ENCODE results near the gene STX18. TPM values are rescaled to one million over a fixed set of nuclear protein-coding genes. Genes with fewer than 3 reads are reported as not detected.
A peak's percentile ranks its signal among the peaks of the same experiment; 100 is the strongest.

Gene STX18
- total and polyA plus RNA-seq, 10 of the 15 experiments (the other 5 are each of a cell fraction or from before 2014, with no cell fraction given): 8.2 to 46.6 (median 31.1) TPM

GRCh38 chr4:4541661-4542570 lies at the start of gene STX18 (continued):
- TF ChIP-seq HDAC6 (IDR thresholded peaks at IDR 0.05; ENCODE audit: unreplicated experiment) (no peak), NFYB (IDR thresholded peaks at IDR 0.05; ENCODE audit: insufficient read depth, low read depth, low read length) (no peak), KAT2A (conservative IDR thresholded peaks at IDR 0.05; ENCODE audit: control insufficient read depth, low read depth, low read length) (no peak), HSF1 (IDR thresholded peaks at IDR 0.05; ENCODE audit: low read depth, low read length) (peak; percentile 77; the same call in 1 of the 2 replicates), MTA3 (IDR thresholded peaks at IDR 0.05; ENCODE audit: borderline replicate concordance, low read length) (no peak), STAT1 (conservative IDR thresholded peaks at IDR 0.05) (peak; percentile 96), ASH2L (IDR thresholded peaks at IDR 0.05; ENCODE audit: borderline replicate concordance, low read depth) (peak; percentile 72; the same call in 1 of the 2 replicates), FOXM1 (IDR thresholded peaks at IDR 0.05; ENCODE audit: low read depth, low read length) (no peak), MEF2B (IDR thresholded peaks at IDR 0.05; ENCODE audit: partially characterized antibody, poor library complexity, severe bottlenecking) (peak; percentile 53), YBX1 (IDR thresholded peaks at IDR 0.05) (no peak), CBX3 (IDR thresholded peaks at IDR 0.05; ENCODE audit: borderline replicate concordance, low read depth) (no peak), FOS (IDR thresholded peaks at IDR 0.05; ENCODE audit: borderline replicate concordance, extremely low read depth, insufficient read length) (no peak), SKIL (IDR thresholded peaks at IDR 0.05; ENCODE audit: low read depth, poor library complexity, severe bottlenecking) (no peak), IRF5 (IDR thresholded peaks at IDR 0.05; ENCODE audit: borderline replicate concordance) (0 out of 2 replicates have a peak, but pooled peaks have one; percentile 33), NKRF (conservative IDR thresholded peaks at IDR 0.05) (peak; percentile 84), SMAD5 (IDR thresholded peaks at IDR 0.05; ENCODE audit: low read depth) (no peak; the same call in 1 of the 2 replicates), JUNB (IDR thresholded peaks at IDR 0.05) (no peak), ZZZ3 (IDR thresholded peaks at IDR 0.05; ENCODE audit: control insufficient read depth, insufficient read length, low read depth) (peak; percentile 12), RUNX3 (IDR thresholded peaks at IDR 0.05; ENCODE audit: low read length) (peak; percentile 86)
